K562 (cell line): ENCODE measurements around the gene LRRC14B.

Source experiments
- BCLAF1 ChIP-seq, 2 experiments: fragments of 450-650 bp in 1 of 2; IDR thresholded peaks; 2 replicates each; pipeline ENCODE4 v1.6.1; 2011 to 2017; ENCODE audit warnings: low read depth in 2 of 2, antibody characterized with exemption in 1 of 2, borderline replicate concordance in 1 of 2, low read length in 1 of 2, mild to moderate bottlenecking in 1 of 2, mixed read lengths in 1 of 2; ENCODE audit not compliant: control insufficient read depth in 1 of 2
- CTCF ChIP-seq, 3 experiments: IDR thresholded peaks in 2 of 3; conservative IDR thresholded peaks in 1 of 3; 2 replicates each; pipeline ENCODE4 v1.5.1; 2011 to 2012; ENCODE audit warnings: low read length in 3 of 3, mild to moderate bottlenecking in 3 of 3, control low read depth in 2 of 3, improper control_type of control experiment in 1 of 3, inconsistent platforms in 1 of 3, low read depth in 1 of 3, mixed read lengths in 1 of 3, moderate library complexity in 1 of 3; ENCODE audit not compliant: insufficient read depth in 2 of 3
- GATAD2B ChIP-seq: fragments of 450-650 bp; IDR thresholded peaks from 2 replicates; pipeline ENCODE4 v1.6.1; 2017; ENCODE audit warnings: mild to moderate bottlenecking, borderline replicate concordance
- HDAC6 ChIP-seq: IDR thresholded peaks from 2 replicates; pipeline ENCODE4 v1.6.1; 2012; ENCODE audit warnings: low read depth, mild to moderate bottlenecking, control low read depth, inconsistent platforms, low read length, moderate library complexity
- MCM3 ChIP-seq: fragments of 450-650 bp; IDR thresholded peaks from 2 replicates; pipeline ENCODE4 v1.6.1; 2016
- POLR2AphosphoS5 ChIP-seq: IDR thresholded peaks from 2 replicates; pipeline ENCODE4 v1.6.1; 2011; ENCODE audit warnings: mild to moderate bottlenecking, low read depth, low read length, moderate library complexity; ENCODE audit not compliant: control insufficient read depth, insufficient read depth
- RB1 ChIP-seq: fragments of 450-650 bp; IDR thresholded peaks from 2 replicates; pipeline ENCODE4 v1.6.1; 2017; ENCODE audit warnings: low read depth, mild to moderate bottlenecking
- RFX5 ChIP-seq: IDR thresholded peaks from 2 replicates; pipeline ENCODE4 v1.6.1; 2011; ENCODE audit warnings: low read depth, mild to moderate bottlenecking, improper control_type of control experiment, low read length
- STAG1 ChIP-seq: sonication (generic); formaldehyde crosslinking; IDR thresholded peaks from 2 replicates; pipeline ENCODE4 v1.5.0; 2020; ENCODE audit warnings: missing genetic modification reagents, borderline replicate concordance
- ZFP36 ChIP-seq: fragments of 150-350 bp; IDR thresholded peaks from 2 replicates; pipeline ENCODE4 v1.6.1; 2018; ENCODE audit warnings: low read length, low read depth; ENCODE audit not compliant: partially characterized antibody
- TF ChIP-seq, protein P1 (sequence below), 2 experiments: fragments of 450-650 bp in 1 of 2; sonication (generic) in 1 of 2; formaldehyde crosslinking in 1 of 2; IDR thresholded peaks in 1 of 2; conservative IDR thresholded peaks in 1 of 2; 2 replicates each; pipeline versions ENCODE4 v1.6.1 to v1.8.1; 2016 to 2023; ENCODE audit warnings: mild to moderate bottlenecking in 2 of 2, moderate library complexity in 2 of 2, inconsistent platforms in 1 of 2, missing genetic modification reagents in 1 of 2

GRCh38 chr5:159448-160172 lies 31.7 kb upstream of the LRRC14B start:
- TF ChIP-seq, protein P1, sequence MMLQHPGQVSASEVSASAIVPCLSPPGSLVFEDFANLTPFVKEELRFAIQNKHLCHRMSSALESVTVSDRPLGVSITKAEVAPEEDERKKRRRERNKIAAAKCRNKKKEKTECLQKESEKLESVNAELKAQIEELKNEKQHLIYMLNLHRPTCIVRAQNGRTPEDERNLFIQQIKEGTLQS (IDR thresholded peaks at IDR 0.05): no peak
- TF ChIP-seq, protein P1 (CRISPR knock-in tag; conservative IDR thresholded peaks at IDR 0.05): no peak
- no peak for TF ChIP-seq MCM3
- TF ChIP-seq CTCF (IDR thresholded peaks at IDR 0.05 in 2 of 3, conservative IDR thresholded peaks at IDR 0.05 in 1 of 3; ENCODE audit: insufficient read depth in 2 of 3, low read depth in 1 of 3, low read length in 3 of 3): no peak
- TF ChIP-seq ZFP36: no peak
- TF ChIP-seq POLR2AphosphoS5: no peak
- TF ChIP-seq RFX5: no peak
- no peak for TF ChIP-seq STAG1 (CRISPR knock-in tag)
- no peak for TF ChIP-seq HDAC6
- TF ChIP-seq RB1: no peak
- no peak for TF ChIP-seq BCLAF1 (IDR thresholded peaks at IDR 0.05; ENCODE audit: borderline replicate concordance in 1 of 2, control insufficient read depth in 1 of 2, low read depth in 2 of 2, low read length in 1 of 2)
- TF ChIP-seq GATAD2B: no peak
